Fibroblast of villous mesenchyme (primary cell): ENCODE data around the gene FRMD8. TPM values are rescaled to one million over a fixed set of nuclear protein-coding genes. Genes with fewer than 3 reads are reported as not detected.

Source experiments
- DNase-seq: peaks from one replicate; pipeline ENCODE4 v3.0.0-alpha.2; 2010; ENCODE audit warnings: low read depth
- H3K4me3 ChIP-seq: 2 replicates; pipeline ENCODE4 v1.5.1; 2011; ENCODE audit warnings: low read depth, mild to moderate bottlenecking, low read length
- total RNA-seq: library from RNA; depleted of rRNA; stranded (reverse); fragments of >200 nt; gene quantifications from 2 replicates; pipeline ENCODE4 v1.2.3, GENCODE V29; 2012
- TF ChIP-seq, protein P1 (sequence below): IDR thresholded peaks from 2 replicates; pipeline ENCODE4 v1.5.1; 2012; ENCODE audit warnings: low read depth, mild to moderate bottlenecking, low read length; ENCODE audit not compliant: insufficient read depth

Gene FRMD8
- total RNA-seq, 1 donor = 44.5 TPM

DNA sequence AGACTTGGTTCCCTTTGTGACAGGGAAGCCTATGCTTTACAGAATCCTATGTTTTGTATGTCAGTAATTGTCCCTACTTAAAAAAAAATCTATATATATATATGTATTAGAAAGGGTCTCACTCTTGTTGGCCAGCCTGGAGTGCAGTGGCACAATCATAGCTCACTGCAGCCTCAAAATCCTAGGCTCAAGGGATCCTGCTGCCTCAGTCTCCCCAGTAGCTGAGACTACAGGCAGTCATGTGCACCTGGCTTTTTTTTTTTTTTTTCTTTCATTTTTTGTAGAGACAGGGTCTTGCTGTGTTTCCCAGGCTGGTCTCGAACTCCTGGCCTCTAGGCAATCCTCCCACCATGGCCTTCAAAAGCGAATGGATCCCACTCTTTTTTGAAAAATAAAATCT lies 34.1 kb downstream of the FRMD8 start:
- H3K4me3 ChIP-seq = peak overlapping the region; percentile 69
- TF ChIP-seq, protein P1, sequence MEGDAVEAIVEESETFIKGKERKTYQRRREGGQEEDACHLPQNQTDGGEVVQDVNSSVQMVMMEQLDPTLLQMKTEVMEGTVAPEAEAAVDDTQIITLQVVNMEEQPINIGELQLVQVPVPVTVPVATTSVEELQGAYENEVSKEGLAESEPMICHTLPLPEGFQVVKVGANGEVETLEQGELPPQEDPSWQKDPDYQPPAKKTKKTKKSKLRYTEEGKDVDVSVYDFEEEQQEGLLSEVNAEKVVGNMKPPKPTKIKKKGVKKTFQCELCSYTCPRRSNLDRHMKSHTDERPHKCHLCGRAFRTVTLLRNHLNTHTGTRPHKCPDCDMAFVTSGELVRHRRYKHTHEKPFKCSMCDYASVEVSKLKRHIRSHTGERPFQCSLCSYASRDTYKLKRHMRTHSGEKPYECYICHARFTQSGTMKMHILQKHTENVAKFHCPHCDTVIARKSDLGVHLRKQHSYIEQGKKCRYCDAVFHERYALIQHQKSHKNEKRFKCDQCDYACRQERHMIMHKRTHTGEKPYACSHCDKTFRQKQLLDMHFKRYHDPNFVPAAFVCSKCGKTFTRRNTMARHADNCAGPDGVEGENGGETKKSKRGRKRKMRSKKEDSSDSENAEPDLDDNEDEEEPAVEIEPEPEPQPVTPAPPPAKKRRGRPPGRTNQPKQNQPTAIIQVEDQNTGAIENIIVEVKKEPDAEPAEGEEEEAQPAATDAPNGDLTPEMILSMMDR = no peak
- no peak for DNase-seq

DNA sequence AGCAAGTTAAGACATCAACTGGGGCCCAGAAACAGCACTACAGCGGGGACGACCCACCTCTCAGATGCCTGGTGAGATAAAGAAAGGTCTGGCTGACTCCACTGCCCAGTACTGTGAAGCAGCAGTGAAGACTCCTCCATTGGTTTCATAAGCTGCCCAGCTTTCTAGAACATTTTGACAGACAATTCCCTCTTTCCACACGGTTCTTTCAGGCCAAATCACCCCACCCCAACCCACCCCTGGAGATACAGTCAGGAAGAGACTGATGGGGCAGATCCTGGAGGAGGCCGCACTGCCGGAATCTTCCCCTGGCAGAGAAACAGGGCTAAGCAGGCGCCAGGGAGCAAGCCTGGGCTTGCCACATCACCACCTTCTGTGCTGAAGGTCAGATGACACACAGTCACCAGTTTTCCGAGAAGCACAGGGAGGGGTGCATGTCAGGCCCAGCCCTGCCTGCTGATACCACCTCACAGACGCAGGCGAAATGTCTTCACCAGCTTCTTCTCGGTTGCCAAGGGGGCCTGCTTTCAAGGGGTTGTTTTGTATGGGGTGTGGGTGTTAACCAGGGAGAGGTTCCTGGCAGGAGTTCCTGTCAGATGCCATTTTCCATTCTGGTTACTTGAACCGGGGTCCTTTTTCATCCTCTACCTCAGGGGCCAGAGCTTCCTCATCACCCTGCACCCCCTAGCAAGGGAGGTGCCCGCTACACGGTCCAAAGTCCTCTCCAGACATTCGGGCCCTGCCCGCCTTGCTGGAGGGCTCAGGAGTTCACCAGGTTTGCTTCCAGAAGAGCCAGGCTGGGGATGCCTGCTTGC lies 34.7 kb downstream of the FRMD8 start:
- TF ChIP-seq, protein P1 = no peak
- DNase-seq = peak; percentile 100
- peak overlapping the region; percentile 69 for H3K4me3 ChIP-seq

DNA sequence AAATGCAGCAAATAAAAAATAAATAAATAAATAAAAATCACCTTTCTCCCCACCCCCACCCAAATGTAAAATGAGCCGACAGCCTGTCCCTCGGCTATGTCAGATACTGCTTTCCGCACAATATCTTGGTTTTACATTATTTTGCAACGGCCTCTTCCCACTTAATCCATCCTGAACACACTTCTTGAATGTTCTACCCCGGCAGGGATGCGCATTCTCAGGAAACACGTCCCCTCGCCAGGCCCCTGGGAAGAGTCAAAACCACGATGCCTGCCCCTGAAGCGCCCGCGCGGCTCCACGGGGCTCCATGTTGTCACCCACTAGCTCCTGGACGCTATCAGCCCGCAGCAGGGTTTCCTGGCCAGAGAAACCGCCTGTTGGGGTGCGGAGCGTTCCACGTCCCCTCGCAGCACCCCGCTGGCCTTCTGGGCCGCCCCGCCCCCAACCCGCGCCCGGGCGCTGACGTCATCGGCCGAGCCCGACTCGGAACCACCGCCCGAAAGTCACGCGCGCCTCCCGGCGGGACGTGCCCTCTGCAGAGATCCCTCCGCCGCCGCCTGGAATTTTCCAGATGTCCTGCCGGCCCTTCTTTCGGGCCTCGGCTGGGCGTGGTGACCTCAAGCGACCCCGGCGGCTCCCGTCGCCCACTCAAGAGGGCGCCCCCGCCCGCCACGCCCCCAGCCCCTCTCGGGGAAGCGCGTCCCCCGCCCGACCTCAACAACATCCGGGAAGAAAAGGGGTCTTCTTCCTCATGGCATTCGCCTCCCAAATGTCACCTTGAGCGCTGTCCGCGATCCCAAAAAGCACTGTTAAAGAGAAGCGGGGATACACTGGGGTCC lies 35.6 kb downstream of the FRMD8 start:
- DNase-seq = peak; percentile 99
- TF ChIP-seq, protein P1 = no peak
- peak overlapping the region; percentile 91 for H3K4me3 ChIP-seq

DNA sequence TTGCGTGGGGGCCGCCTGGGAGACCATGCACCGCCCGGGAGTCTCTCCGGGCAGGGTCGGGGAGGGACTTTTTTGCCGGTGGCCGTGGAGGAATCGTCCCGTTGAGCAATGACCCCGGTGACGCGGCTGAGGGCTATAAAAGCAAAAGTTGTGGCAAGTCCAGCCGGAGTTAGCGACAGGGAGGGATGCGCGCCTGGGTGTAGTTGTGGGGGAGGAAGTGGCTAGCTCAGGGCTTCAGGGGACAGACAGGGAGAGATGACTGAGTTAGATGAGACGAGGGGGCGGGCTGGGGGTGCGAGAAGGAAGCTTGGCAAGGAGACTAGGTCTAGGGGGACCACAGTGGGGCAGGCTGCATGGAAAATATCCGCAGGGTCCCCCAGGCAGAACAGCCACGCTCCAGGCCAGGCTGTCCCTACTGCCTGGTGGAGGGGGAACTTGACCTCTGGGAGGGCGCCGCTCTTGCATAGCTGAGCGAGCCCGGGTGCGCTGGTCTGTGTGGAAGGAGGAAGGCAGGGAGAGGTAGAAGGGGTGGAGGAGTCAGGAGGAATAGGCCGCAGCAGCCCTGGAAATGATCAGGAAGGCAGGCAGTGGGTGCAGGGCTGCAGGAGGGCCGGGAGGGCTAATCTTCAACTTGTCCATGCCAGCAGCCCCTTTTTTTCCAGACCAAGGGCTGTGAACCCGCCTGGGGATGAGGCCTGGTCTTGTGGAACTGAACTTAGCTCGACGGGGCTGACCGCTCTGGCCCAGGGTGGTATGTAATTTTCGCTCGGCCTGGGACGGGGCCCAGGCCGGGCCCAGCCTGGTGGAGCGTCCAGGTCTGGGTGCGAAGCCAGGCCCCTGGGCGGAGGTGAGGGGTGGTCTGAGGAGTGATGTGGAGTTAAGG lies 36.4 kb downstream of the FRMD8 start, which contains the start of gene NEAT1:
Gene NEAT1, plus strand, starts transcription at position 166 of the 883 bp plus-strand sequence.
- peak within 1 kb of the TSS; percentile 91 for H3K4me3 ChIP-seq
- TF ChIP-seq, protein P1 = no peak
- DNase-seq = peak; percentile 97

DNA sequence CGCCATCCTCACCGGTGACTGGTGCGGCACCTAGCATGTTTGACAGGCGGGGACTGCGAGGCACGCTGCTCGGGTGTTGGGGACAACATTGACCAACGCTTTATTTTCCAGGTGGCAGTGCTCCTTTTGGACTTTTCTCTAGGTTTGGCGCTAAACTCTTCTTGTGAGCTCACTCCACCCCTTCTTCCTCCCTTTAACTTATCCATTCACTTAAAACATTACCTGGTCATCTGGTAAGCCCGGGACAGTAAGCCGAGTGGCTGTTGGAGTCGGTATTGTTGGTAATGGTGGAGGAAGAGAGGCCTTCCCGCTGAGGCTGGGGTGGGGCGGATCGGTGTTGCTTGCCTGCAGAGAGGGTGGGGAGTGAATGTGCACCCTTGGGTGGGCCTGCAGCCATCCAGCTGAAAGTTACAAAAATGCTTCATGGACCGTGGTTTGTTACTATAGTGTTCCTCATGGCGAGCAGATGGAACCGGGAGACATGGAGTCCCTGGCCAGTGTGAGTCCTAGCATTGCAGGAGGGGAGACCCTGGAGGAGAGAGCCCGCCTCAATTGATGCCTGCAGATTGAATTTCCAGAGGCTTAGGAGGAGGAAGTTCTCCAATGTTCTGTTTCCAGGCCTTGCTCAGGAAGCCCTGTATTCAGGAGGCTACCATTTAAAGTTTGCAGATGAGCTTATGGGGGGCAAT lies 37.2 kb downstream of the FRMD8 start:
- H3K4me3 ChIP-seq = peak overlapping the region; percentile 91
- TF ChIP-seq, protein P1 = no peak
- DNase-seq = no peak
